ENCODE measurements around the gene CHCHD6.

Gene CHCHD6

GRCh38 chr3:126711121-126711760 lies 7.2 kb downstream of the CHCHD6 start:
- Mint-ChIP-seq H3K27me3 (ENCODE audit: low read depth, poor library complexity) (peaks cover 5% of the 10 kb centered on the region), H3K27ac (no peak overlapping the region), H3K9me3 (no peaks in the 10 kb centered on the region), H3K4me1 (peaks cover 32% of the 10 kb centered on the region), H3K4me3 (no peak overlapping the region), H3K36me3 (ENCODE audit: low read depth) (peaks cover 18% of the 10 kb centered on the region)
- TF ChIP-seq CTCF (IDR thresholded peaks at IDR 0.05): no peak
- DNase-seq: no peak

GRCh38 chr3:126713199-126713598 lies 9.2 kb downstream of the CHCHD6 start:
- Mint-ChIP-seq H3K4me3 (no peak overlapping the region), H3K27me3 (ENCODE audit: low read depth, poor library complexity) (peaks cover 6% of the 10 kb centered on the region), H3K36me3 (ENCODE audit: low read depth) (peaks cover 5% of the 10 kb centered on the region), H3K9me3 (no peaks in the 10 kb centered on the region), H3K27ac (no peak overlapping the region), H3K4me1 (peaks cover 35% of the 10 kb centered on the region)
- DNase-seq: no peak
- TF ChIP-seq CTCF (IDR thresholded peaks at IDR 0.05): no peak

GRCh38 chr3:126714276-126714900 lies 10.3 kb downstream of the CHCHD6 start:
- peaks cover 5% of the 10 kb centered on the region for H3K36me3 Mint-ChIP-seq (ENCODE audit: low read depth)
- no peak for DNase-seq
- no peaks in the 10 kb centered on the region for H3K9me3 Mint-ChIP-seq
- no peak for TF ChIP-seq CTCF (IDR thresholded peaks at IDR 0.05)
- no peak overlapping the region for H3K27ac Mint-ChIP-seq
- peaks cover 6% of the 10 kb centered on the region for H3K27me3 Mint-ChIP-seq (ENCODE audit: low read depth, poor library complexity)
- no peak overlapping the region for H3K4me3 Mint-ChIP-seq
- H3K4me1 Mint-ChIP-seq: peaks cover 44% of the 10 kb centered on the region

- no peak overlapping the region for H3K27ac Mint-ChIP-seq
- H3K4me1 Mint-ChIP-seq: peaks cover 46% of the 10 kb centered on the region
Measured at GRCh38 chr3:126714921-126715320, 10.9 kb downstream of the CHCHD6 start.

GRCh38 chr3:126715432-126715831 lies 11.4 kb downstream of the CHCHD6 start:
- Mint-ChIP-seq H3K27me3 (ENCODE audit: low read depth, poor library complexity) (peaks cover 6% of the 10 kb centered on the region), H3K4me3 (no peak overlapping the region), H3K27ac (no peak overlapping the region), H3K4me1 (peaks cover 47% of the 10 kb centered on the region), H3K9me3 (no peaks in the 10 kb centered on the region), H3K36me3 (ENCODE audit: low read depth) (no peaks in the 10 kb centered on the region)
- no peak for TF ChIP-seq CTCF (IDR thresholded peaks at IDR 0.05)
- DNase-seq: no peak

More at GRCh38 chr3:126714921-126715320, 10.9 kb downstream of the CHCHD6 start:
- no peaks in the 10 kb centered on the region for H3K36me3 Mint-ChIP-seq (ENCODE audit: low read depth)
- TF ChIP-seq CTCF (IDR thresholded peaks at IDR 0.05): no peak
- no peak overlapping the region for H3K4me3 Mint-ChIP-seq
- no peaks in the 10 kb centered on the region for H3K9me3 Mint-ChIP-seq
- H3K27me3 Mint-ChIP-seq (ENCODE audit: low read depth, poor library complexity): peaks cover 6% of the 10 kb centered on the region
- DNase-seq: no peak

GRCh38 chr3:126716057-126716456 lies 12.0 kb downstream of the CHCHD6 start:
- DNase-seq: no peak
- H3K4me3 Mint-ChIP-seq: no peak overlapping the region
- peaks cover 53% of the 10 kb centered on the region for H3K4me1 Mint-ChIP-seq
- TF ChIP-seq CTCF (IDR thresholded peaks at IDR 0.05): no peak
- H3K27me3 Mint-ChIP-seq (ENCODE audit: low read depth, poor library complexity): peaks cover 6% of the 10 kb centered on the region
- H3K27ac Mint-ChIP-seq: peak overlapping the region; percentile 41
- H3K36me3 Mint-ChIP-seq (ENCODE audit: low read depth): no peaks in the 10 kb centered on the region
- H3K9me3 Mint-ChIP-seq: no peaks in the 10 kb centered on the region

Measured in nephron progenitor cell (in vitro differentiated cells).